ENCODE results near the gene KCNS3.

KCNS3 gene

GRCh38 chr2:17979707-17980106 lies 101.2 kb downstream of the KCNS3 start:
- no peak overlapping the region for H3K4me3 ChIP-seq (ENCODE audit: low read length)
- H3K27me3 ChIP-seq (ENCODE audit: control insufficient read depth, insufficient read depth, low read length): no peaks in the 10 kb centered on the region
- no peak overlapping the region for H3K9ac ChIP-seq (ENCODE audit: low read length)
- H3K4me1 ChIP-seq (ENCODE audit: control insufficient read depth, insufficient read depth, low read length): no peaks in the 10 kb centered on the region
- no peaks in the 10 kb centered on the region for H3K36me3 ChIP-seq (ENCODE audit: control insufficient read depth, insufficient read depth, low read length)
- H3K9me3 ChIP-seq (ENCODE audit: control insufficient read depth, low read length): no peaks in the 10 kb centered on the region

DNA sequence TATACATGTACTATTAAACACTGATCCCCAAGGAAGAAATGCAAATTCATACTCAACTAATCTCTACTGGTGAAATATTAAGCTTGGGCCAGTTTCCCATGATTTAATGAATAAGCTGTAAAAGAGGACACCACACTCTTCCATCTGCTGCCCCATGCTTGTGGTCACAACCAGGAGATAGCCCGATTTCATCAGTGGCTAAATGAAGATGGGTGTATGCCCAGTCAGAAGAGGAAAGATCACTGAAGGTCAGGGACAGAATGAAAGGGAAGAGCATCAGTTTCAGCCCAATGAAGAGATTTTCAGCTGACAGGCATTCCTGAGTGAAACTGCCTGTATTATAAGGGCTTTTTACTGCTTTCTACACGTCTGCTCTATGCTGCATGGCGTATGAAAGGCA lies 103.5 kb downstream of the KCNS3 start:
- no peaks in the 10 kb centered on the region for H3K4me1 ChIP-seq (ENCODE audit: control insufficient read depth, insufficient read depth, low read length)
- no peak overlapping the region for H3K4me3 ChIP-seq (ENCODE audit: low read length)
- no peaks in the 10 kb centered on the region for H3K9me3 ChIP-seq (ENCODE audit: control insufficient read depth, low read length)
- no peaks in the 10 kb centered on the region for H3K27me3 ChIP-seq (ENCODE audit: control insufficient read depth, insufficient read depth, low read length)
- no peaks in the 10 kb centered on the region for H3K36me3 ChIP-seq (ENCODE audit: control insufficient read depth, insufficient read depth, low read length)
- H3K9ac ChIP-seq (ENCODE audit: low read length): no peak overlapping the region

Measured in mucosa of stomach (tissue), 1 donor.